Jurkat, Clone E6-1 (cell line): ENCODE data around the gene BNIP3.
"Not testable (repeated sequence)": the region's sequence is repeated elsewhere in the genome, so short reads cannot be mapped to it uniquely, and the experiment has no call there.

Experiments
- DNase-seq: peaks from one replicate; pipeline ENCODE4 v3.0.0-alpha.2; 2011; ENCODE audit warnings: low read depth, low spot score
- H3K4me3 ChIP-seq: 2 replicates; pipeline ENCODE4 v1.5.1; 2011; ENCODE audit warnings: mild to moderate bottlenecking, low read length, control low read depth, moderate library complexity

BNIP3 gene

GRCh38 chr10:131961777-131962662, 19.7 kb downstream of the BNIP3 start:
- no peak overlapping the region for H3K4me3 ChIP-seq

GRCh38 chr10:131961047-131961776, 20.5 kb downstream of the BNIP3 start:
- H3K4me3 ChIP-seq: no peak overlapping the region
- DNase-seq: no peak

More at GRCh38 chr10:131961777-131962662, 19.7 kb downstream of the BNIP3 start:
- no peak for DNase-seq

- DNase-seq: no peak
- no peak overlapping the region for H3K4me3 ChIP-seq
These were observed 21.1 kb downstream of the BNIP3 start for GRCh38 chr10:131960631-131961046.

GRCh38 chr10:131959841-131960240, 21.9 kb downstream of the BNIP3 start:
- no peak for DNase-seq
- no peak overlapping the region for H3K4me3 ChIP-seq

GRCh38 chr10:131955591-131956340, 26.0 kb downstream of the BNIP3 start:
- H3K4me3 ChIP-seq: no peak overlapping the region
- DNase-seq: no peak

- H3K4me3 ChIP-seq: no peak overlapping the region
These were observed 27.3 kb downstream of the BNIP3 start for GRCh38 chr10:131954356-131954965.

GRCh38 chr10:131949908-131950307, 31.8 kb downstream of the BNIP3 start:
- not testable (repeated sequence) for H3K4me3 ChIP-seq, DNase-seq

More at GRCh38 chr10:131954356-131954965, 27.3 kb downstream of the BNIP3 start:
- DNase-seq: no peak

- no peak overlapping the region for H3K4me3 ChIP-seq
- DNase-seq: no peak
These were observed 32.5 kb downstream of the BNIP3 start for GRCh38 chr10:131949041-131949862.

- no peak for DNase-seq
These were observed 33.2 kb downstream of the BNIP3 start for GRCh38 chr10:131948501-131948900.

GRCh38 chr10:131947631-131948347, 33.9 kb downstream of the BNIP3 start:
- DNase-seq: no peak
- H3K4me3 ChIP-seq: no peak overlapping the region

More at GRCh38 chr10:131948501-131948900, 33.2 kb downstream of the BNIP3 start:
- H3K4me3 ChIP-seq: no peak overlapping the region

GRCh38 chr10:131946880-131947279, 34.8 kb downstream of the BNIP3 start:
- DNase-seq: no peak
- H3K4me3 ChIP-seq: no peak overlapping the region

GRCh38 chr10:131946321-131946751, 35.4 kb downstream of the BNIP3 start:
- no peak for DNase-seq
- H3K4me3 ChIP-seq: no peak overlapping the region

GRCh38 chr10:131944976-131945695, 36.6 kb downstream of the BNIP3 start:
- DNase-seq: no peak
- H3K4me3 ChIP-seq: no peak overlapping the region

- no peak for DNase-seq
- H3K4me3 ChIP-seq: no peak overlapping the region
These were observed 37.3 kb downstream of the BNIP3 start for GRCh38 chr10:131944412-131944811.

- DNase-seq: no peak
- H3K4me3 ChIP-seq: no peak overlapping the region
These were observed 38.5 kb downstream of the BNIP3 start for GRCh38 chr10:131943021-131943814.

GRCh38 chr10:131942455-131942854, 39.3 kb downstream of the BNIP3 start:
- no peak for DNase-seq
- no peak overlapping the region for H3K4me3 ChIP-seq
